T follicular helper cell (primary cell): ENCODE results near the gene RPP25.
"Not testable (repeated sequence)": the region's sequence is repeated elsewhere in the genome, so short reads cannot be mapped to it uniquely, and the experiment has no call there.

Source experiments
- DNase-seq: peaks from one replicate; pipeline ENCODE4 v3.0.0-alpha.2; 2020; ENCODE audit warnings: low read depth

Gene RPP25

GRCh38 chr15:74917676-74918075 lies 38.9 kb downstream of the RPP25 start:
- DNase-seq, result no peak

GRCh38 chr15:74913799-74914198 lies 42.8 kb downstream of the RPP25 start:
- not testable (repeated sequence) for DNase-seq

- no peak for DNase-seq
Measured at GRCh38 chr15:74913041-74913440, 43.5 kb downstream of the RPP25 start.

GRCh38 chr15:74908635-74909034 lies 47.9 kb downstream of the RPP25 start:
- DNase-seq, result no peak

GRCh38 chr15:74907163-74907870 lies 49.3 kb downstream of the RPP25 start:
- no peak for DNase-seq

GRCh38 chr15:74906450-74907162 lies 50.0 kb downstream of the RPP25 start, which contains the start of gene FAM219B:
Gene FAM219B (minus strand): TSS chr15:74906851. CDS start chr15:74906800, 51 bp downstream.
- DNase-seq, result peak; percentile 43

- DNase-seq, result no peak
Measured at GRCh38 chr15:74906067-74906449, 50.5 kb downstream of the RPP25 start.
